Right lobe of liver (tissue), 6 donors: ENCODE results near the gene CALML3. TPM values are rescaled to one million over a fixed set of nuclear protein-coding genes. Genes with fewer than 3 reads are reported as not detected.

ENCODE experiments used
- ATAC-seq, 4 donors: fragments of 200-7000 bp; cut with Tn5 transposase; one replicate each; pipeline ENCODE4 v1.9.1; 2020; ENCODE audit warnings: mild to moderate bottlenecking in 4 of 4, moderate library complexity in 4 of 4
- DNase-seq, 3 donors: peaks; one replicate each; pipeline ENCODE4 v3.0.0-alpha.2; 2020
- H3K27ac ChIP-seq, 3 donors: fragments of 200-600 bp; one replicate each; pipeline ENCODE4 v1.8.0; 2022
- H3K27me3 ChIP-seq, 2 donors: fragments of 200-600 bp; one replicate each; pipeline ENCODE4 v1.8.0; 2022
- H3K36me3 ChIP-seq, 4 donors: fragments of 200-600 bp; sonication (generic) in 1 of 4; one replicate each; pipeline versions ENCODE4 v1.5.1 to v1.8.0; 2017 to 2022; ENCODE audit warnings: control low read depth in 1 of 4
- H3K4me1 ChIP-seq, 4 donors: fragments of 200-600 bp; sonication (generic) in 1 of 4; one replicate each; pipeline versions ENCODE4 v1.5.1 to v1.8.0; 2017 to 2022; ENCODE audit warnings: control low read depth in 1 of 4
- H3K4me3 ChIP-seq, 3 donors: fragments of 200-600 bp; one replicate each; pipeline ENCODE4 v1.8.0; 2022
- H3K9me3 ChIP-seq, 4 donors: fragments of 200-600 bp; sonication (generic) in 1 of 4; one replicate each; pipeline versions ENCODE4 v1.5.1 to v1.8.0; 2017 to 2022; ENCODE audit warnings: control low read depth in 1 of 4
- POLR2A ChIP-seq: fragments of 450-650 bp; IDR thresholded peaks from one replicate; pipeline ENCODE4 v1.6.1; 2017; ENCODE audit warnings: antibody characterized with exemption, mild to moderate bottlenecking
- WGBS: methylation state at CpG from one replicate; pipeline ENCODE4 v1.1.6; 2018; ENCODE audit warnings: low coverage, low lambda C conversion rate; ENCODE audit not compliant: insufficient coverage; ENCODE audit errors: missing lambda C conversion rate; 5-methylcytosine and 5-hydroxymethylcytosine counted together
- intact Hi-C, 2 donors: fragments of 100-400 bp; cut with DNase I; formaldehyde crosslinking; loops; one replicate each; pipeline versions ENCODE4 v1.11.2 to v1.14.1; 2022
- total RNA-seq, 6 experiments: library from RNA; depleted of rRNA in 2 of 6; stranded (reverse); fragments of >200 nt in 2 of 6; fragmentation: NEBNext Ultra II Directional in 3 of 6; extraction: Animal tissue kit (Norgen Biotek cat#: 25700) in 3 of 6; gene quantifications; one replicate each; pipeline versions ENCODE4 v1.1.0 to v1.2.4, GENCODE V29; 2016 to 2023
- TF ChIP-seq, protein P1 (sequence below), 4 donors: fragments of 200-600 bp in 3 of 4; fragments of 450-650 bp in 1 of 4; IDR thresholded peaks; one replicate each; pipeline versions ENCODE4 v1.5.1 to v1.8.0; 2016 to 2022; ENCODE audit warnings: antibody characterized with exemption in 4 of 4, mild to moderate bottlenecking in 2 of 4
- donor health status: DM: no; HTN: yes; CAD: no.
- donor health status: DM: no; HTN: no; CAD: no.
- donor health status: DM: no; HTN: no; CAD: no.
- donor health status: DM: no; HTN: yes; CAD: no.
- donor health status: DM: no; HTN: yes; CAD: no.

The CALML3 gene
- total RNA-seq, 6 experiments from 2014 or later: 0.22 TPM; not detected in 5

GRCh38 chr10:5514226-5514850 is 10.4 kb upstream of the CALML3 start:
- Histone ChIP-seq H3K36me3 (no peaks in the 10 kb centered on the region), H3K9me3 (peaks cover 0 to 3% (median 0%) of the 10 kb centered on the region in 4 donors), H3K4me3 (no peak overlapping the region), H3K4me1 (peaks cover 0 to 15% (median 6%) of the 10 kb centered on the region in 4 donors), H3K27me3 (no peaks in the 10 kb centered on the region), H3K27ac (no peak overlapping the region)
- WGBS: 84% methylated on average over 6 of the region's 16 CpGs
- intact Hi-C loops: no loop called here
- ATAC-seq (no peak), DNase-seq (no peak)
- TF ChIP-seq, protein P1, sequence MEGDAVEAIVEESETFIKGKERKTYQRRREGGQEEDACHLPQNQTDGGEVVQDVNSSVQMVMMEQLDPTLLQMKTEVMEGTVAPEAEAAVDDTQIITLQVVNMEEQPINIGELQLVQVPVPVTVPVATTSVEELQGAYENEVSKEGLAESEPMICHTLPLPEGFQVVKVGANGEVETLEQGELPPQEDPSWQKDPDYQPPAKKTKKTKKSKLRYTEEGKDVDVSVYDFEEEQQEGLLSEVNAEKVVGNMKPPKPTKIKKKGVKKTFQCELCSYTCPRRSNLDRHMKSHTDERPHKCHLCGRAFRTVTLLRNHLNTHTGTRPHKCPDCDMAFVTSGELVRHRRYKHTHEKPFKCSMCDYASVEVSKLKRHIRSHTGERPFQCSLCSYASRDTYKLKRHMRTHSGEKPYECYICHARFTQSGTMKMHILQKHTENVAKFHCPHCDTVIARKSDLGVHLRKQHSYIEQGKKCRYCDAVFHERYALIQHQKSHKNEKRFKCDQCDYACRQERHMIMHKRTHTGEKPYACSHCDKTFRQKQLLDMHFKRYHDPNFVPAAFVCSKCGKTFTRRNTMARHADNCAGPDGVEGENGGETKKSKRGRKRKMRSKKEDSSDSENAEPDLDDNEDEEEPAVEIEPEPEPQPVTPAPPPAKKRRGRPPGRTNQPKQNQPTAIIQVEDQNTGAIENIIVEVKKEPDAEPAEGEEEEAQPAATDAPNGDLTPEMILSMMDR (IDR thresholded peaks at IDR 0.05): no peak
- no peak for TF ChIP-seq POLR2A

- Histone ChIP-seq H3K4me1 (peaks cover 0 to 15% (median 6%) of the 10 kb centered on the region in 4 donors), H3K4me3 (no peak overlapping the region), H3K36me3 (no peaks in the 10 kb centered on the region), H3K27me3 (no peaks in the 10 kb centered on the region), H3K9me3 (peaks cover 0 to 3% (median 0%) of the 10 kb centered on the region in 4 donors), H3K27ac (no peak overlapping the region)
- TF ChIP-seq, protein P1 (IDR thresholded peaks at IDR 0.05): no peak
- TF ChIP-seq POLR2A: no peak
- 58% methylated on average over 7 of the region's 10 CpGs for WGBS
- ATAC-seq (peak in 2 of 4 donors; percentile 17 to 39), DNase-seq (no peak)
- intact Hi-C loops: no loop called here
Measured at GRCh38 chr10:5515948-5516761, 8.6 kb upstream of the CALML3 start.

DNA sequence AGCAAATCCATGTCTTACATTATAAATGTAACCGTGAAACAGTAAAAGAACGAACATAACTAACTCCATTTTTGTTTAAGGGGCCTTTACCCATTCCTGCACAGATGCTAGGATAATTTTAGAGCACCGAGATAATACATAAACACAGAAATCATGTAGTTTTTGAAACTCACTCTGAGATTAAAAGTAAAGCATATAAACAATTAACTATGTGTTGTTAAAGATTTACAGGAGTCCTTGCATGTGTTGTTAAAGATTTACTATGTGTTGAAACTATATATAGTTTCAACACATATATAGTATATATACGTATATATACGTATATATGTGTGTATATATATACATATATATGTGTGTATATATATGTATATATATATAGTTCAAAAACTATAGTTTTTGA is 7.2 kb upstream of the CALML3 start:
- intact Hi-C loops: no loop called here
- peaks cover 0 to 15% (median 6%) of the 10 kb centered on the region in 4 donors for H3K4me1 ChIP-seq
- no peak for DNase-seq
- H3K36me3 ChIP-seq: no peaks in the 10 kb centered on the region
- no peaks in the 10 kb centered on the region for H3K27me3 ChIP-seq
- TF ChIP-seq POLR2A: no peak
- ATAC-seq: peak in 1 of 4 donors; percentile 38
- no peak overlapping the region for H3K27ac ChIP-seq
- H3K4me3 ChIP-seq: no peak overlapping the region
- peaks cover 0 to 3% (median 0%) of the 10 kb centered on the region in 4 donors for H3K9me3 ChIP-seq
- WGBS: 45% methylated on average over 5 of the region's 5 CpGs

DNA sequence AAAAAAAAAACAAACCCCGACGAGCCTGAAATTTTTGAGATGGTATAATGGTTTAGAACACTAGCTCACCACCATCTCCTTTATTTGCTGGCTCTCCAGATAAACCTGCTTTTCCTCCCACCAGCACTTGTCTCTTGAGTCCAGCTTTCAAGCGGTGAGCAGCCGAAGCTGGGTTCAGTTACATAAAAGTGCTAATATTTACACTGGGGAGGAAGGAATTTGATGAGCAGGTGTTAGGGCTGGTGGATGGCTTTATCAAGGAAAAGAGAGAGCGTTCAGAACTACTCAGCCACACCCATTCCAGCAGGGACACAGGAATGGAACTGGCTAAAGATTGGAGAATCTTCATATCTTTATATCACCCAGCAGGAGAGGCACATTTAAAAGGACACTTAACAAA is 6.6 kb upstream of the CALML3 start:
- no peak for DNase-seq
- Histone ChIP-seq H3K36me3 (no peaks in the 10 kb centered on the region), H3K4me1 (peaks cover 0 to 15% (median 6%) of the 10 kb centered on the region in 4 donors), H3K9me3 (peaks cover 0 to 3% (median 0%) of the 10 kb centered on the region in 4 donors), H3K27me3 (no peaks in the 10 kb centered on the region), H3K4me3 (no peak overlapping the region), H3K27ac (no peak overlapping the region)
- 28% methylated on average over 5 of the region's 5 CpGs for WGBS
- TF ChIP-seq POLR2A: no peak
- TF ChIP-seq, protein P1 (IDR thresholded peaks at IDR 0.05): no peak
- peak; percentile 76 to 93 (median 84) for ATAC-seq
- intact Hi-C loops: no loop called here

DNA sequence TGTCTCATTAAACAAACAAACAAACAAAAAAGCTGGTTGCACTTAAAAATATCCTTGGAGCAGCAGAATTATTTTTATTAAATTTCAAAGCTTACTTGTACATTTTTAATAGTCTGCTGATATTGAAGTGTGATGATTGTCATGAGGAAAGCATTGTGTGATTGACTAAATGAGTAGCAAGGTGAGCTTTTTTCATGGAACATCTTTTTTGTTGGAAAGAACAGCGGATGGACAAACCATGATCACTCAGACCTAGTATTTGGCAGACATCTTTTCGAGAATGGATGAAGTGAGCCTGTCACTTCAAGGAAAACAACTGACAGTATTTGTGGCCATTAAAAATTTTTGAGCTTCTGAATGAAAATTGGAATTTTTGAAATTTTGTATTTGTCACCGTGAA is 5.7 kb upstream of the CALML3 start:
- 100% methylated on average over 2 of the region's 3 CpGs for WGBS
- intact Hi-C loops: no loop called here

More for the DNA sequence above, 5.7 kb upstream of the CALML3 start:
- no peak for ATAC-seq
- Histone ChIP-seq H3K27ac (no peak overlapping the region), H3K9me3 (peaks cover 0 to 3% (median 0%) of the 10 kb centered on the region in 4 donors), H3K4me3 (no peak overlapping the region), H3K36me3 (no peaks in the 10 kb centered on the region), H3K4me1 (peaks cover 0 to 15% (median 6%) of the 10 kb centered on the region in 4 donors), H3K27me3 (no peaks in the 10 kb centered on the region)
- TF ChIP-seq POLR2A: no peak
- TF ChIP-seq, protein P1 (IDR thresholded peaks at IDR 0.05): no peak
- DNase-seq: no peak
